Ishikawa (cell line): ENCODE measurements around the gene HOXB3.

ENCODE experiments used
- CREB1 ChIP-seq: IDR thresholded peaks from 2 replicates; pipeline ENCODE4 v1.6.1; 2012; ENCODE audit warnings: low read depth
- EP300 ChIP-seq: IDR thresholded peaks from 2 replicates; pipeline ENCODE4 v1.6.1; 2012; ENCODE audit warnings: borderline replicate concordance
- MAX ChIP-seq: IDR thresholded peaks from 2 replicates; pipeline ENCODE4 v1.6.1; 2012
- RAD21 ChIP-seq: IDR thresholded peaks from 2 replicates; pipeline ENCODE4 v1.6.1; 2012; ENCODE audit warnings: low read depth
- REST ChIP-seq: IDR thresholded peaks from 2 replicates; pipeline ENCODE4 v1.6.1; 2012; ENCODE audit warnings: low read depth, mild to moderate bottlenecking
- TCF12 ChIP-seq: IDR thresholded peaks from 2 replicates; pipeline ENCODE4 v1.6.1; 2012; ENCODE audit warnings: low read depth
- USF1 ChIP-seq: IDR thresholded peaks from 2 replicates; pipeline ENCODE4 v1.6.1; 2012
- YY1 ChIP-seq: IDR thresholded peaks from 2 replicates; pipeline ENCODE4 v1.6.1; 2012; ENCODE audit warnings: low read depth

GRCh38 chr17:48578616-48579470 is 11.2 kb downstream of the HOXB3 start:
- TF ChIP-seq MAX (no peak), CREB1 (no peak), YY1 (no peak), REST (no peak), RAD21 (no peak), EP300 (no peak), USF1 (no peak), TCF12 (no peak)
